Inferior parietal cortex (tissue), 1 donor: ENCODE data around the gene PHLPP1.

Experiments used
- DNase-seq: peaks from one replicate; pipeline ENCODE4 v3.0.0-alpha.2; 2016; ENCODE audit errors: extremely low spot score

PHLPP1 gene

DNA sequence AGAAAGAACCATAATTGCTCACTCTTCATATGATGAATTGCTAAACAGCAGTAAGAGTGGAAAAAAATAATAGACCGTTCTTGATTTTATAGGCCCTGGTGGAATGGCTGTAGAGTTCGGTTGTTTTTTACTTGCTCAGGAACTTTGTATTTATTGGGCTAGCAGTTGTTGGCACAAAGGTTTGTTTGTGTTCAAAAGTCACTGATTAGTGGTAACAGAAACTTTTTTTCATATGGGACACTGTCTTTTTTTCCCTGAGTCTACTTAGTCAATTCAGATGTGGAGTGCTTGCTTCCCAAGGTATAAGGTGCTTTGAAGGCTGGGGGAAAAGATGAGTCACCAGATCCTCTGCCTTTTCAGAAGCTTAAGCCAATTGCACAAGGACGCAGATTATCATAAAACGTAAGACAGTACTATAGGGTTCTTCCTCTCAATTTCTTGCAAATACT lies 25.8 kb downstream of the PHLPP1 start:
- DNase-seq = no peak

DNA sequence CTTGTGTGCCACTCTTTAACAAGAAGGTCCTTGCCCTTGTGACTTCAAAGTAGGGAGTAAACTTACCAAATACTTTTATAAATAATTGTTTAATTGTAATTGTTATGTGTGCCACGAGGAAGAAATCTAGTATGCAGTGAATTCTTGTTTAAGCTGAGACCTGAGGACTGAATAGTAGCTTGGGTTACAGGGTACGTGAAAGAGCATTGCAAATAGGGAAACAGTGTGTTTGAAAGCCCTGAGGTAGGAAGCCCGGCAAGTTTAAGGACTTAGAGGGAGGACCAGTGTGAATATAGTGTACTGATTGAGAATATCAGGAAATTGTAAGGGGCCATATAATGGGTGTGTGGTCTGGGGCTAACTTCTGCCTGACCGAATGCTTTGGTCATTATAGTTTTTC lies 26.2 kb downstream of the PHLPP1 start:
- DNase-seq = no peak

DNA sequence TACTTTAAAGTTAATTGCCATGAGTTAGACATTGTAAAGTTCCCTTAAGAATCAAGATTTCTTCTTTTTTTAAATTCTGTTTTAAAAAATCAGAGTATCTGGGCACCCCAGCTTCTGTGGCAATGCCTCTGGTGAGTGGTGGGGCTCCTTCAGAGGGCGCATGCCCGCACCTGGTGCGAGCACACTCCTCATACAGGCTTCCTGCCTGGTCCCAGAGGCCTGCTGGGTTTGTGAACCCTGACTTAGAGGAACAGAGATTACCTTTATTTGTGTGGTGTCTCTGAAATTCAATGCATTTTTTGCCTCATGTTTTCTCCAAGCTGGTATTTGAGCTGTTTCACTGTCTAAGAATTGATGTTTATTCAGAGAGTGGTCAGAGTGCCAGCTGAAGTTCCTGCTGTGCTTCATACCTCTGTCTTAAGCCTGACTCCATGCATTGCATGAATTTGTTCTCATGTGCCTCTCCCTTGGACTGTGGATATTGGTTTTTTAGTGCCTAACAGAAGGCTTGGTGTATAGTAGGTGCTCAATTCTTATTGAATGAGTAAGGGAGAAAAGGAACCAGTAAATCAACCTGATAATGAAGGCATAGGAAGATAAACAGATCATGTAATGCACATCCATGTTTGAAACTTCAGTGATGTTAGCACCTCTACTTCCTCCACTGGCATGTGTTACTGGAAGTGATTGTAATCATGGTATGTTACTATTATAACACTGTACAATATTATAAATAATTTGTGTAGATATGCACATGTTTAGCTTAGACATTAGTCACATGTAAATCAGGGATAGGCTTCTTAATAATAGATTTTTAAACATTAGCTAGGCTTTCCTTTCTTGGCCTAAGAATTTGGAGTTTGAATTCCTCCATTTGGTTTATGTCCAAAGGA lies 29.0 kb downstream of the PHLPP1 start:
- no peak for DNase-seq

DNA sequence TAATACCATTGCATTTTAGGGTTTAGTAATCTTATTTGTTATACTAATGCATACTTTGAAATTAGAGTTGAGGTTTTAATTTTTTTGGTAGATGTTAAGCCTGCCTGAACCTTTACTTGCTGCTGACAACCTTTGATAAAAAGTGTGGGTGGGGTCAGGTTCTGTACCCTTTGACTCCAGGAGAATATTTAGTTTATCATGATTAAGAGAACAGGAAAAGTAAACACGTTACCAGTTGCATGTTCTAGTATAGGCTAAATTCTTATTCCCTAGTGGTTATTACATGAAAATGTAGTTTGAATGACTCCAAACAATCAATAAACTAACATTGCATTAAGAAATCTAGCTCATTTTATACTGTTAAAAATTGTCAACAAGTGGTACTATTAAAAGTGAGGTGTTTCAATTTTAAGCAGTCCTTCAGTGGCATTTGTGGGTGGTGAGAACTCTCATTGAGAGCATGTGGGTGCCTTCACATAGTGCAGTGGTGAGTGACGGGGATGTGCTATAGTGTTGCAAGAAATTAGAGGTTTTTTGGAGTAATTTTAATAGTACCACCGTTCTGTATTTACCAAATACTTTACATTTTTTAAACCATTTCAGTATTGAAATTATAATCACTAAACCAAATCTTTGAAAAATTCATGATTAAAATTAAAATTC lies 29.9 kb downstream of the PHLPP1 start:
- no peak for DNase-seq

GRCh38 chr18:62749389-62749788 lies 34.0 kb downstream of the PHLPP1 start:
- DNase-seq = no peak

GRCh38 chr18:62751341-62751821 lies 36.0 kb downstream of the PHLPP1 start:
- no peak for DNase-seq

DNA sequence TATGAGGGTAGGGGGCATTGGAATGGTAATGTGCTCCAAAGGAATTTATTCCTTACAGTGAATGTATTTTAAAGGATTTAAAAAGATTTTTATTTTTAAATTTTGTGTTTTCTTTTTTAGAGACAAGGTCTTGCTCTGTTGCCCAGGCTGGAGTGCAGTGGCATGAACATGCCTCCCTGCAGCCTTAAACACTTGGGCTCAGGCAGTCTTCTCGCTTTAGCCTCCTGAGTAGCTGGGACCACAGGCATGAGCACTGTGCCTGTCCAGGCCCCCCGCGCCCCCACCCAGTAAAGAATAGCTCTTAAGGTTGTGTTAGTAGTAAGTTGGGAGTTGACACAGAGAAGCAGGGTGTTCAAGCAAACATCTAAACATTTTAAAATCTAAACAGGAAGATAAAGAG lies 36.6 kb downstream of the PHLPP1 start:
- DNase-seq = no peak

- DNase-seq = no peak
These were observed 38.7 kb downstream of the PHLPP1 start for GRCh38 chr18:62754026-62754425.

- DNase-seq = no peak
These were observed 40.1 kb downstream of the PHLPP1 start for GRCh38 chr18:62755454-62755853.

GRCh38 chr18:62755946-62756345 lies 40.6 kb downstream of the PHLPP1 start:
- DNase-seq = no peak

DNA sequence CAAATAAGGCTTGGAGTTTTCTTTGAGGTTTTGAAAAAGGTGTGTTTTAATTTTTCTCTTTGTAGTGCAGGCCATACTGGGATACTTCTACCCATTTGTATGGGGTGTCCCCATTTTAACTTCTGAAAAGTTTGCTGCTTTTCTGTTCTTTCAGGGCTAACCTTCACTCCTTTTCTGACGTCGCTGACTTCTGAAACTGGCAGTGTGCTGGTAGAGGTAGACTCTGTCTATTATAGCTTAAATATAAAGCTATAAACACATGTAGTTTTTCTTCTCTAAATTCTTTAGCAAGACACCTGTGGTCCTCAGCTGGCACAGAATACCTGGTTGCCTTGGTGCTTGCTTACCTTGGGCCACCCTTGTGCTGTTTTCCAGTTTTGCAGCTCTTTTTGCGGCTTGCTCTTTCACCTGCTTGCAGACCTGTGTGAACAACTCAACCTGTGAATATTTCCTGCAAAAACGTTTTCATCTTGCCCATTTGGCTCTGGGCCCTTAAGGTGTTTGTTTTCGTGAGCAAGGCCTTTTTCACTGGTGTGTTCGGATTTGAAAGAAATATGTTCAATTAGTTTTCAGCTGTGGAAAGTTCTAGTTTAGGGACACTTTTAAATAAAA lies 42.2 kb downstream of the PHLPP1 start:
- no peak for DNase-seq

DNA sequence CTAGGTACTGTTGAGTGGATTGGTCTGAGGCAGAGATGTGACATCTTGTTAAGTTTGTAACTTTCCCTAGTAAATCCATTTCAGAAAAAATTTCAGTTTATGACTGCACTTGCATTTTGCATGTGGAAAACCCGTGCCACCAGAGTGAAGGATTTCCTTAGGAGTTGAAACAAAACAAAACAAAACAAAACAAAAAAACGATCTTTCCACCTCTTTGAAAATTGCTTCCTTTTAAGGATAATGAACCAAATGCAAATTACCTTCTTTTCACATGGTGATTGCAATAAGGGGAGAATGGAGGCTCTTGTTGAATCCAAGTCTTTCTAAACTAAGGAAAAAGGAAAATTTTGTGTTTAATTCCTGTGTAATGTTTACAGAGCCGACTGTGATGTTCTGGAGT lies 43.2 kb downstream of the PHLPP1 start:
- DNase-seq = no peak

DNA sequence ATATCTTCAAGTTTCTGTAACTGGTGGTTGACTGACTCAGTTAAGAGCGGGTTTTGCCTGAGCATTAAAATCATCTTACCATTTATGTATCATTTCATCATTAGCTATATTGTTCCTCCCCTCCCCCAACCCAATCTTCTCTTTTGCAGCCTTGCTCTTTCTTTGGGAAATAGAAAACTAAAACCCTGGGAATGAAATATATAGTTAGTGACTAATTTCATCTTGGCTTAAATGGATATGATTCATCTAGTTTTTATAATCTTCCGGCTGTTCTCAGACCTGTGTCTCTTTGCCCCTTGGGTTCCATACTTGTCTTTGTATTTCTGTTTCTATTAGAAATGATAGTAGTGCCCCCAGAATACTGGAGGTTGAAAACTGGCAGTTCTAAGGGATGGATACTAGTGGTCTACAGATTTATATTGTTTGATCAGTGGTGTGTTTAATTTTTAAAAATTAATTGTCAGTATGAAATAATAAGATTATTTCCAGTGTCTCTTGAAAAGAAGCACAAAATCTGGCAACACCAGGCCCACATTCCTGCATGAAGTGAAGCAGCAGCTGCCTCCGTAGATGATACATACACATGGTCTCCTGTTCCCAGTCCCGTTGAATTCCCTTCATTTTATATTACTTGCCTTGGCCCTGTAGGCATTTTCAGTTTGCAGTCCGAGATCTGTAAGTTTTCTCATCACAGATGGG lies 44.5 kb downstream of the PHLPP1 start:
- no peak for DNase-seq

DNA sequence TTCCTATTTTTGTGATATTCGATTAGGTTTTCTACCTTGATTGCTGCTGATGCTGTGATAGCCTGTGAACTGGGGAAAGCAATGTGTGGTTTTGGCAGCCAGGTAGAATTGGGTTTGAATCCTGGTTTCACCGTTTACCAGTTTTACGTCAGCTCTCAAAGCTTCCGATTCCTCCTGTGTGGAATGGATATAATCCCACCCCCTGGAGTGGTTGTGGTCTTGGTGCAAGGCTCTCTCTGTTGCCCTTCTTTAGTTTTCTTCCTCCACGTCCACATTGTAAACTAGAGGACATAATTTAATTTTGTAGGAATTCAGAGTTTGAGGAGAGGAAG lies 45.0 kb downstream of the PHLPP1 start:
- DNase-seq = no peak

- no peak for DNase-seq
These were observed 47.8 kb downstream of the PHLPP1 start for GRCh38 chr18:62763101-62763521.

DNA sequence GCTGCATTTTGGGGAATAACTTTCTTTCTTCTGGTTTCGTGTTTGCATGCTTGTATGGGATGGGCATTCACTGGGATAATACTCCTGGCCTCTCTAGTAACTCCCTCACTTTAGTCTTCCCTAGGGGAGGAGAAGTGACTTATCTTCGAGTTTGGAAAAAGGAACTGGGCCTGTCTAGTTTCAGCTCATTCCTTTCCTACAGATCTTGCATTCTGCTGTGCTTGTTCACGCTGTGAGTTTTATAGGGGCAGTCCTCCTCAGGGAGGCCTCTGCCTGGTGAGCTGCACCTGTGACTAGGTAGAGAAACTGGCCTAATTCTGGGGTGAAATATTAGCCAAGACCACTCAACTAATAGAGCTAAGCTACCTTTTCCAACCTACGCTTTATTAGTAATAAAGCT lies 50.9 kb downstream of the PHLPP1 start:
- DNase-seq = no peak

- no peak for DNase-seq
These were observed 52.0 kb downstream of the PHLPP1 start for GRCh38 chr18:62767321-62767720.

- no peak for DNase-seq
These were observed 52.7 kb downstream of the PHLPP1 start for GRCh38 chr18:62767836-62768557.

- DNase-seq = no peak
These were observed 53.2 kb downstream of the PHLPP1 start for GRCh38 chr18:62768558-62768943.

DNA sequence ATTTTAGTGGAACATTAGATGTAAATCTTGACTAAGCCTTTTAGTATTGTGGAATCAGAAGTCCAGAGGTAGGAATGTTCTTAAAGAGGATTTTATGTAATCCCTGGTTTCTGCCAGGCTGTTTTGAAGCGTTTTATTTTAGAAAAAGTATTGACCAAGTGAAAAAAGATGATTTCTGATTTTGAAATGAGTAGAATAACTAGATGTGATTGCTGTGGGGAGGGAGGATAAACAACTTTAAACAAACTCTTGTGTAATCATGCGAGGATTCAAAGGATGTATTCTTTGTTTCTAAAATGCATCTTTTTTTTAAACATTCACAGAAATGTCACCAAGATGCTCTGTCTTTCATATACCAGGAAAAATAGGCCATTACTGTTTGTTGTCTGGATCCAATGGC lies 53.9 kb downstream of the PHLPP1 start:
- no peak for DNase-seq

- DNase-seq = no peak
These were observed 56.3 kb downstream of the PHLPP1 start for GRCh38 chr18:62771494-62772270.
